Loucy (cell line): Measurements from ENCODE around the gene RAPGEF1.

Source experiments
- H2AFZ ChIP-seq: fragments of 200-600 bp; sonication (generic); 2 replicates; pipeline ENCODE4 v1.6.0; 2016; ENCODE audit warnings: antibody characterized with exemption, mild to moderate bottlenecking, low read length, moderate library complexity
- H3F3A ChIP-seq: fragments of 200-600 bp; 2 replicates; pipeline ENCODE4 v1.6.0; 2016; ENCODE audit warnings: antibody characterized with exemption, low read depth, mild to moderate bottlenecking
- H3K27me3 ChIP-seq: fragments of 200-600 bp; sonication (generic); 2 replicates; pipeline ENCODE4 v1.6.1; 2014; ENCODE audit warnings: low read length, mild to moderate bottlenecking; ENCODE audit not compliant: insufficient read depth, poor library complexity, severe bottlenecking
- H3K36me3 ChIP-seq: fragments of 200-600 bp; sonication (generic); 2 replicates; pipeline ENCODE4 v1.6.1; 2016; ENCODE audit warnings: low read length; ENCODE audit not compliant: insufficient read depth
- H3K4me1 ChIP-seq: fragments of 200-600 bp; sonication (generic); 2 replicates; pipeline ENCODE4 v1.5.1; 2014; ENCODE audit warnings: low read length, mild to moderate bottlenecking; ENCODE audit not compliant: insufficient read depth, poor library complexity, severe bottlenecking
- H3K4me2 ChIP-seq: fragments of 200-600 bp; sonication (generic); 2 replicates; pipeline ENCODE4 v1.6.0; 2014; ENCODE audit warnings: antibody characterized with exemption, low read length, low read depth, mild to moderate bottlenecking; ENCODE audit not compliant: poor library complexity, severe bottlenecking
- H3K4me3 ChIP-seq: fragments of 200-600 bp; sonication (generic); 2 replicates; pipeline ENCODE4 v1.5.1; 2014; ENCODE audit warnings: low read length, mild to moderate bottlenecking, mixed read lengths; ENCODE audit not compliant: poor library complexity, severe bottlenecking
- H3K79me2 ChIP-seq: fragments of 200-600 bp; sonication (generic); 2 replicates; pipeline ENCODE4 v1.6.1; 2014; ENCODE audit warnings: low read length; ENCODE audit not compliant: insufficient read depth
- H3K9ac ChIP-seq: fragments of 200-600 bp; sonication (generic); 2 replicates; pipeline ENCODE4 v1.6.0; 2014; ENCODE audit warnings: mild to moderate bottlenecking, low read depth, low read length, moderate library complexity; ENCODE audit not compliant: poor library complexity, severe bottlenecking
- H3K9me2 ChIP-seq: fragments of 200-600 bp; sonication (generic); replicated peaks from 2 replicates; pipeline ENCODE4 v1.6.1; 2016; ENCODE audit warnings: low read depth, low read length, mixed read lengths
- H3K9me3 ChIP-seq: fragments of 200-600 bp; sonication (generic); 2 replicates; pipeline ENCODE4 v1.6.1; 2014; ENCODE audit warnings: mild to moderate bottlenecking, antibody characterized with exemption, low read length, low read depth; ENCODE audit not compliant: insufficient read depth
- H4K20me1 ChIP-seq: fragments of 200-600 bp; sonication (generic); 2 replicates; pipeline ENCODE4 v1.6.0; 2014; ENCODE audit warnings: antibody characterized with exemption, low read length, mild to moderate bottlenecking; ENCODE audit not compliant: insufficient read depth, poor library complexity, severe bottlenecking
- EZH2phosphoT487 ChIP-seq: fragments of 200-600 bp; IDR thresholded peaks from 2 replicates; pipeline ENCODE4 v1.6.1; 2018; ENCODE audit warnings: antibody characterized with exemption, mild to moderate bottlenecking, moderate library complexity, borderline replicate concordance
- TF ChIP-seq, protein P1 (sequence below): fragments of 200-600 bp; sonication (generic); conservative IDR thresholded peaks from 2 replicates; pipeline ENCODE4 v1.5.1; 2014; ENCODE audit warnings: mild to moderate bottlenecking, antibody characterized with exemption, low read length

Gene RAPGEF1

GRCh38 chr9:131704988-131705387, 34.9 kb downstream of the RAPGEF1 start:
- no peak overlapping the region for H3K9ac ChIP-seq

DNA sequence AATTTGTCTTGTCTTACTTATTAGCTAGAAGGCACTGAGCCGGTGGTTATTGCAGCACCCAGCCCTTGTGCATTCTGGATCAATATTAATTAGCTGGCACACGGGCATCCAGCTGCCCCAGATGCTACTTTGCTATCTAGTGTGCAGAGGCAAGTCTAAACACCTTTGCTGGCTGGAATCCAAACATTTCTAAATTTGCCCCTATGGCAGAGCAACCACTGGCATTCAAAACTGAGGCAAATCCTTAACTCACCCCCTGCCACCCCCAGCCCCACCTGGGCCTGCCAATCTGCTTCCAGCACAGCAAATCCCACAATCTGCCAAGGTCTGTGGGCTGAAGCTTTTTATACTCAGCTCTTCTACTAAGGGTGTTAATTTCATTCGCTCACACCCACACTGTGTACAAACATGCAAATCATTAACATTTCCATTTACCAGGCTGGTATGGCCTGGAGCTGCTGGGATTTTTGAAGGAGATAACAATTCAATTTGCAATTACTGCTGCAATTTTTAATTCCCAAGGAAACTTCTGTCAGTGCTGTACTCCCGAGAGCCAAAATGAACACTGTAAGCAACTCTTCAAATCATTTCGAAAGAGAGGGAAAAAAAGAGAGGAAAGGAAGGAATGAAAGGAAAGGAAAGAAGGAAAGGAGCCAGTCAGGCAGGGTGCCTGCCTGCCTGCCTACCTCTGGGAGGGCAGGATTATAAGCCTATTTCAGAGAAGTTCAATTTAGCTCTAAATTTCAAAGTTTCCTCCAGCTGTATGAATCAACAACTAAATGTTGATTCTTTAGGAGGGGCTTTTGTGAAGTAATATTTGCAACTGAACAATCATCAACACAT, 35.5 kb downstream of the RAPGEF1 start:
- H3K9ac ChIP-seq = no peak overlapping the region
- H3K27me3 ChIP-seq = no peaks in the 10 kb centered on the region
- peaks cover 9% of the 10 kb centered on the region for H3K4me1 ChIP-seq
- H3F3A ChIP-seq = no peaks in the 10 kb centered on the region
- H4K20me1 ChIP-seq = peaks cover 10% of the 10 kb centered on the region
- no peaks in the 10 kb centered on the region for H3K36me3 ChIP-seq
- H3K9me3 ChIP-seq = no peaks in the 10 kb centered on the region
- no peak overlapping the region for H3K4me3 ChIP-seq
- H3K4me2 ChIP-seq = no peak overlapping the region
- TF ChIP-seq, protein P1, sequence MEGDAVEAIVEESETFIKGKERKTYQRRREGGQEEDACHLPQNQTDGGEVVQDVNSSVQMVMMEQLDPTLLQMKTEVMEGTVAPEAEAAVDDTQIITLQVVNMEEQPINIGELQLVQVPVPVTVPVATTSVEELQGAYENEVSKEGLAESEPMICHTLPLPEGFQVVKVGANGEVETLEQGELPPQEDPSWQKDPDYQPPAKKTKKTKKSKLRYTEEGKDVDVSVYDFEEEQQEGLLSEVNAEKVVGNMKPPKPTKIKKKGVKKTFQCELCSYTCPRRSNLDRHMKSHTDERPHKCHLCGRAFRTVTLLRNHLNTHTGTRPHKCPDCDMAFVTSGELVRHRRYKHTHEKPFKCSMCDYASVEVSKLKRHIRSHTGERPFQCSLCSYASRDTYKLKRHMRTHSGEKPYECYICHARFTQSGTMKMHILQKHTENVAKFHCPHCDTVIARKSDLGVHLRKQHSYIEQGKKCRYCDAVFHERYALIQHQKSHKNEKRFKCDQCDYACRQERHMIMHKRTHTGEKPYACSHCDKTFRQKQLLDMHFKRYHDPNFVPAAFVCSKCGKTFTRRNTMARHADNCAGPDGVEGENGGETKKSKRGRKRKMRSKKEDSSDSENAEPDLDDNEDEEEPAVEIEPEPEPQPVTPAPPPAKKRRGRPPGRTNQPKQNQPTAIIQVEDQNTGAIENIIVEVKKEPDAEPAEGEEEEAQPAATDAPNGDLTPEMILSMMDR = no peak
- no peak for TF ChIP-seq EZH2phosphoT487
- H3K79me2 ChIP-seq = peaks cover 92% of the 10 kb centered on the region
- H3K9me2 ChIP-seq = no peaks in the 10 kb centered on the region
- H2AFZ ChIP-seq = no peak overlapping the region

More at GRCh38 chr9:131704988-131705387, 34.9 kb downstream of the RAPGEF1 start:
- Histone ChIP-seq H3K27me3 (no peaks in the 10 kb centered on the region), H3K4me3 (no peak overlapping the region), H3K9me2 (no peaks in the 10 kb centered on the region), H3K4me1 (peaks cover 9% of the 10 kb centered on the region), H3K36me3 (no peaks in the 10 kb centered on the region), H3K79me2 (peaks cover 93% of the 10 kb centered on the region), H3K4me2 (no peak overlapping the region), H3F3A (no peaks in the 10 kb centered on the region), H3K9me3 (no peaks in the 10 kb centered on the region), H2AFZ (no peak overlapping the region), H4K20me1 (peaks cover 10% of the 10 kb centered on the region)
- TF ChIP-seq, protein P1 = no peak
- no peak for TF ChIP-seq EZH2phosphoT487

DNA sequence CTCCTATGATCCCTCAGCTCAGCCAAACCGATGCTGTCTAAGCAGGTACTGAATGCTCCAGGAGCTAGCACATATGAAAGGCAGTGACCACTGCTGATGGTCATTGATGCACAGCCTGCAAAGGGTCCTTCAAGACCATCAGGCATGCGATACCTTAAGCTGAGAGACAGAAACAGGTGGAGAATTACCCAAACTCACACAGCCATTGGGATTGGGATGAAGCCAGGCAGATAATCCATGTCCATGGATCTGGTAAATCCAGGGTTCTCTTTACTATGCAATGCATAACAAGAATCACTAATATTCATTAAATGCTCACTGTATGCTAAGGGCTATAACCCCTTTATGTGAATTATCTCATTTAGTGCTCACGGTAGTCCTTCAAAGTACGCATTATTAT, 36.2 kb downstream of the RAPGEF1 start:
- no peaks in the 10 kb centered on the region for H3K9me2 ChIP-seq
- no peak overlapping the region for H3K4me3 ChIP-seq
- H2AFZ ChIP-seq = no peak overlapping the region
- H3K27me3 ChIP-seq = no peaks in the 10 kb centered on the region
- H3F3A ChIP-seq = no peaks in the 10 kb centered on the region
- peaks cover 11% of the 10 kb centered on the region for H3K4me1 ChIP-seq
- TF ChIP-seq EZH2phosphoT487 = no peak
- TF ChIP-seq, protein P1 = no peak
- no peak overlapping the region for H3K4me2 ChIP-seq
- peaks cover 13% of the 10 kb centered on the region for H4K20me1 ChIP-seq
- peaks cover 91% of the 10 kb centered on the region for H3K79me2 ChIP-seq
- H3K9me3 ChIP-seq = no peaks in the 10 kb centered on the region
- H3K36me3 ChIP-seq = no peaks in the 10 kb centered on the region
- no peak overlapping the region for H3K9ac ChIP-seq
